ENCODE measurements around the gene ITCH. TPM values are rescaled to one million over a fixed set of nuclear protein-coding genes. Genes with fewer than 3 reads are reported as not detected.

Gene ITCH
- total and polyA plus RNA-seq, 9 of the 15 experiments (the other 6 are each of a cell fraction or from before 2014, with no cell fraction given), result 7.5 to 53.0 (median 22.9) TPM

DNA sequence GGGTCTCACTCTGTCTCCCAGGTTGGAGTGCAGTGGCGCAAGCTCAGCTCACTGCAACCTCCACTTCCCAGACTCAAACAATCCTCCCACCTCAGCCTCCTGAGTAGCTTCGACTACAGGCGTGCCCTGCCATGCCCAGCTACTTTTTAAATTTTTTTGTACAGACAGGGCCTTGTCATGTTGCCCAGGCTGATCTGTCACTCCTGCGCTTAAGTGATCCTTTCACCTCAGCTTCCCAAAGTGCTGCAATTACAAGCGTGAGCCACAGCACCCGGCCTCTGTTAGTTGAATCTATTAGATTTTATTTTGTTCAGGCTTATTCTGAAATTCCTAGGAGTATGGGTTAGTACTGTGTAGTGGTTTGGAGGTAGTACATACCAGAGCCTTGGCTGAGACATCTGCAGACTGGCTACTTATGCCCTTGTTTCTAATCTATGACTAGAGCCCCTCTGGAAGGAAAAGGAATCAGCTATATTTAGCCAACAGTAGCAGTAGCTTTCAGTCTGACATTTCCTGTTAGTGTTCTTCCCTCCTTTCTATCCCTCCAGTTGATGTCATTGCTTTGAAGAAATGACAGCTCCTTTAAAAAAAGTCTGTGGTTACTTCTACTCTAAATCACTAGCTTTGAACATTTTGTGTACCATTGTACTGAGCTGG lies 74.4 kb downstream of the ITCH start:
- Histone ChIP-seq H3K27ac (ENCODE audit: extremely low read depth, low read depth, low read length) (no peak overlapping the region), H4K20me1 (replicated peaks; ENCODE audit: control insufficient read depth, insufficient read depth, low read length) (0 out of 2 replicates have a peak, but pooled peaks cover 2% of the 10 kb centered on the region), H3K4me1 (replicated peaks in 1 of 2; ENCODE audit: control insufficient read depth in 2 of 2, insufficient read depth in 2 of 2, low read length in 2 of 2) (no peaks in the 10 kb centered on the region), H3K27me3 (ENCODE audit: control insufficient read depth in 2 of 2, insufficient read depth in 2 of 2, low read length in 2 of 2) (no peaks in the 10 kb centered on the region), H2AFZ (ENCODE audit: low read depth, low read length) (no peak overlapping the region), H3K9me1 (ENCODE audit: control insufficient read depth, insufficient read depth, low read length) (no peaks in the 10 kb centered on the region), H3K4me3 (no peak overlapping the region), H3K4me2 (ENCODE audit: insufficient read depth, low read length) (no peak overlapping the region), H3K36me3 (ENCODE audit: control insufficient read depth, insufficient read depth, low read length) (peaks cover 59% of the 10 kb centered on the region), H3K9ac (ENCODE audit: insufficient read depth in 1 of 2, low read depth in 2 of 2, low read length in 2 of 2) (no peak overlapping the region), H3K9me3 (replicated peaks; ENCODE audit: control insufficient read depth, insufficient read depth, low read depth, low read length) (no peaks in the 10 kb centered on the region), H3K79me2 (ENCODE audit: control insufficient read depth, insufficient read depth, low read length) (no peaks in the 10 kb centered on the region)
- ChIA-PET POLR2A (interaction anchor here (1.3 to 1.4 kb wide), 2 partner anchors 15 to 35 kb away, joined by 3 read pairs; no protein-coding TSS in a partner anchor), CTCF (ENCODE audit: low intra/inter-chr PET ratio) (no interaction called here)
- intact Hi-C loops (cut with micrococcal nuclease) (no loop called here), in situ Hi-C loops (cut with MboI) (no loop called here)
- no TSS peak for BruUV-seq (replicated peaks)
- ATAC-seq (no peak), DNase-seq (ENCODE audit: extremely low read depth in 1 of 4, low spot score in 3 of 4) (no peak), FAIRE-seq (no peak)
- WGBS (ENCODE audit: insufficient coverage, low coverage, missing lambda C conversion rate), result 82% methylated on average over 6 of the region's 6 CpGs
- TF ChIP-seq ZBTB26 (CRISPR knock-in tag; IDR thresholded peaks at IDR 0.05), result no peak
- TF ChIP-seq, protein P1, sequence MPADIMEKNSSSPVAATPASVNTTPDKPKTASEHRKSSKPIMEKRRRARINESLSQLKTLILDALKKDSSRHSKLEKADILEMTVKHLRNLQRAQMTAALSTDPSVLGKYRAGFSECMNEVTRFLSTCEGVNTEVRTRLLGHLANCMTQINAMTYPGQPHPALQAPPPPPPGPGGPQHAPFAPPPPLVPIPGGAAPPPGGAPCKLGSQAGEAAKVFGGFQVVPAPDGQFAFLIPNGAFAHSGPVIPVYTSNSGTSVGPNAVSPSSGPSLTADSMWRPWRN (IDR thresholded peaks at IDR 0.05; ENCODE audit: low read depth), result no peak
- no peak for TF ChIP-seq ELF2 (CRISPR knock-in tag; IDR thresholded peaks at IDR 0.05)
- TF ChIP-seq CXXC5 (CRISPR knock-in tag; IDR thresholded peaks at IDR 0.05), result no peak
- TF ChIP-seq ZNF778 (CRISPR knock-in tag; IDR thresholded peaks at IDR 0.05), result no peak
- no peak for TF ChIP-seq RBBP5 (IDR thresholded peaks at IDR 0.05; ENCODE audit: borderline replicate concordance, insufficient read depth, low read length, poor library complexity, severe bottlenecking)
- no peak for TF ChIP-seq CAMTA2 (CRISPR knock-in tag; conservative IDR thresholded peaks at IDR 0.05)
- TF ChIP-seq MCM7 (IDR thresholded peaks at IDR 0.05), result no peak
- no peak for TF ChIP-seq HDAC8 (tag; IDR thresholded peaks at IDR 0.05)
- no peak for TF ChIP-seq NUFIP1 (IDR thresholded peaks at IDR 0.05; ENCODE audit: partially characterized antibody)
- no peak for TF ChIP-seq TOE1 (IDR thresholded peaks at IDR 0.05; ENCODE audit: borderline replicate concordance)
- no peak for TF ChIP-seq TOE1 (CRISPR knock-in tag; IDR thresholded peaks at IDR 0.05; ENCODE audit: borderline replicate concordance, low read depth)
- TF ChIP-seq, protein P2, sequence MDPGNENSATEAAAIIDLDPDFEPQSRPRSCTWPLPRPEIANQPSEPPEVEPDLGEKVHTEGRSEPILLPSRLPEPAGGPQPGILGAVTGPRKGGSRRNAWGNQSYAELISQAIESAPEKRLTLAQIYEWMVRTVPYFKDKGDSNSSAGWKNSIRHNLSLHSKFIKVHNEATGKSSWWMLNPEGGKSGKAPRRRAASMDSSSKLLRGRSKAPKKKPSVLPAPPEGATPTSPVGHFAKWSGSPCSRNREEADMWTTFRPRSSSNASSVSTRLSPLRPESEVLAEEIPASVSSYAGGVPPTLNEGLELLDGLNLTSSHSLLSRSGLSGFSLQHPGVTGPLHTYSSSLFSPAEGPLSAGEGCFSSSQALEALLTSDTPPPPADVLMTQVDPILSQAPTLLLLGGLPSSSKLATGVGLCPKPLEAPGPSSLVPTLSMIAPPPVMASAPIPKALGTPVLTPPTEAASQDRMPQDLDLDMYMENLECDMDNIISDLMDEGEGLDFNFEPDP (CRISPR knock-in tag; IDR thresholded peaks at IDR 0.05), result no peak
- TF ChIP-seq SMARCA5 (IDR thresholded peaks at IDR 0.05), result no peak
- no peak for TF ChIP-seq MTA2 (IDR thresholded peaks at IDR 0.05; ENCODE audit: low read depth)
- no peak for TF ChIP-seq NR1H2 (CRISPR knock-in tag; IDR thresholded peaks at IDR 0.05)
